Progenitor cell of endocrine pancreas (in vitro differentiated cells): ENCODE data around the gene NOCT. TPM values are rescaled to one million over a fixed set of nuclear protein-coding genes. Genes with fewer than 3 reads are reported as not detected.

Source experiments
- DNase-seq: peaks from one replicate; pipeline ENCODE4 v3.0.0; 2021; ENCODE audit warnings: low spot score; ENCODE audit not compliant: unreplicated experiment
- H3K27ac Mint-ChIP-seq: 2 replicates; pipeline ENCODE4 v1.8.0; 2021; ENCODE audit warnings: mild to moderate bottlenecking, moderate library complexity, mixed read lengths
- H3K27me3 Mint-ChIP-seq: 2 replicates; pipeline ENCODE4 v1.8.0; 2021; ENCODE audit warnings: mixed read lengths
- H3K36me3 Mint-ChIP-seq: 2 replicates; pipeline ENCODE4 v1.8.0; 2022; ENCODE audit warnings: mixed read lengths; ENCODE audit not compliant: insufficient read depth
- H3K4me1 Mint-ChIP-seq: 2 replicates; pipeline ENCODE4 v1.8.0; 2021; ENCODE audit warnings: low read depth, mixed read lengths
- H3K4me3 Mint-ChIP-seq: 2 replicates; pipeline ENCODE4 v1.8.0; 2021; ENCODE audit warnings: low read depth, mild to moderate bottlenecking, moderate library complexity, mixed read lengths
- H3K9me3 Mint-ChIP-seq: 2 replicates; pipeline ENCODE4 v1.8.0; 2021; ENCODE audit warnings: low read depth, mixed read lengths
- total RNA-seq: library from RNA; stranded (reverse); gene quantifications from 2 replicates; pipeline ENCODE4 v1.2.1, GENCODE V29; 2021
- TF ChIP-seq, protein P1 (sequence below): fragments of 200-600 bp; sonication (generic); IDR thresholded peaks from one replicate; pipeline ENCODE4 v1.5.0; 2021; ENCODE audit warnings: antibody characterized with exemption, mild to moderate bottlenecking; ENCODE audit not compliant: unreplicated experiment

NOCT gene
- total RNA-seq, 1 donor from 2014 or later = 32.2 TPM

DNA sequence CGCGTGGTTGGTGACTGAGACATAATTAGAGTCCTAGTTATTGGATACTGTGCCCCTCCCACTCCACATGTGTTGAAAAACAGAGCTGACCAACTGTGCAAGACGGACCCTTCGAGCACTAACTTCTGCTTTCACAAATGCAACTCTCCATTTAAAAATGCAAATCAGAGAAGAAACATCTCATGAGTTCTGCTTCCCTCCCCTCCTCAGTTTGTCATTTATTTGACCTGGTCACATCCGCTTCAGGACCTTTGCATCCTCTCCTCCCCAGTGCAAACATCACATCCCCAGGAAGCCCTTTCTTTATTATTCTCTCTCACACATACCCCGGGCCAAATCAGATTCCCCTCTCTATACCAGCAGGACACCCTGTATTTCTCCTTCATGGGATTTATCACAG is 38.1 kb upstream of the NOCT start:
- no peaks in the 10 kb centered on the region for H3K27me3 Mint-ChIP-seq
- TF ChIP-seq, protein P1, sequence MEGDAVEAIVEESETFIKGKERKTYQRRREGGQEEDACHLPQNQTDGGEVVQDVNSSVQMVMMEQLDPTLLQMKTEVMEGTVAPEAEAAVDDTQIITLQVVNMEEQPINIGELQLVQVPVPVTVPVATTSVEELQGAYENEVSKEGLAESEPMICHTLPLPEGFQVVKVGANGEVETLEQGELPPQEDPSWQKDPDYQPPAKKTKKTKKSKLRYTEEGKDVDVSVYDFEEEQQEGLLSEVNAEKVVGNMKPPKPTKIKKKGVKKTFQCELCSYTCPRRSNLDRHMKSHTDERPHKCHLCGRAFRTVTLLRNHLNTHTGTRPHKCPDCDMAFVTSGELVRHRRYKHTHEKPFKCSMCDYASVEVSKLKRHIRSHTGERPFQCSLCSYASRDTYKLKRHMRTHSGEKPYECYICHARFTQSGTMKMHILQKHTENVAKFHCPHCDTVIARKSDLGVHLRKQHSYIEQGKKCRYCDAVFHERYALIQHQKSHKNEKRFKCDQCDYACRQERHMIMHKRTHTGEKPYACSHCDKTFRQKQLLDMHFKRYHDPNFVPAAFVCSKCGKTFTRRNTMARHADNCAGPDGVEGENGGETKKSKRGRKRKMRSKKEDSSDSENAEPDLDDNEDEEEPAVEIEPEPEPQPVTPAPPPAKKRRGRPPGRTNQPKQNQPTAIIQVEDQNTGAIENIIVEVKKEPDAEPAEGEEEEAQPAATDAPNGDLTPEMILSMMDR = no peak
- peaks cover 27% of the 10 kb centered on the region for H3K4me1 Mint-ChIP-seq
- no peak overlapping the region for H3K4me3 Mint-ChIP-seq
- H3K36me3 Mint-ChIP-seq = no peaks in the 10 kb centered on the region
- no peaks in the 10 kb centered on the region for H3K9me3 Mint-ChIP-seq
- no peak for DNase-seq
- no peak overlapping the region for H3K27ac Mint-ChIP-seq

GRCh38 chr4:138978028-138978585 is 37.5 kb upstream of the NOCT start:
- Mint-ChIP-seq H3K4me3 (no peak overlapping the region), H3K27me3 (no peaks in the 10 kb centered on the region), H3K4me1 (peaks cover 24% of the 10 kb centered on the region), H3K9me3 (no peaks in the 10 kb centered on the region), H3K36me3 (no peaks in the 10 kb centered on the region), H3K27ac (no peak overlapping the region)
- DNase-seq = no peak
- TF ChIP-seq, protein P1 = no peak

- H3K4me3 Mint-ChIP-seq = no peak overlapping the region
- H3K27me3 Mint-ChIP-seq = no peaks in the 10 kb centered on the region
- no peaks in the 10 kb centered on the region for H3K9me3 Mint-ChIP-seq
- no peak for DNase-seq
- H3K36me3 Mint-ChIP-seq = no peaks in the 10 kb centered on the region
- TF ChIP-seq, protein P1 = no peak
- peaks cover 19% of the 10 kb centered on the region for H3K4me1 Mint-ChIP-seq
- H3K27ac Mint-ChIP-seq = no peak overlapping the region
Observed at GRCh38 chr4:138978600-138978999, 37.0 kb upstream of the NOCT start.

- no peaks in the 10 kb centered on the region for H3K27me3 Mint-ChIP-seq
- no peak for DNase-seq
- no peaks in the 10 kb centered on the region for H3K36me3 Mint-ChIP-seq
- TF ChIP-seq, protein P1 = no peak
- no peak overlapping the region for H3K27ac Mint-ChIP-seq
- peaks cover 13% of the 10 kb centered on the region for H3K4me1 Mint-ChIP-seq
- no peak overlapping the region for H3K4me3 Mint-ChIP-seq
- H3K9me3 Mint-ChIP-seq = no peaks in the 10 kb centered on the region
Observed at GRCh38 chr4:138979742-138980141, 35.8 kb upstream of the NOCT start.

- no peaks in the 10 kb centered on the region for H3K27me3 Mint-ChIP-seq
- H3K4me1 Mint-ChIP-seq = peaks cover 8% of the 10 kb centered on the region
- no peaks in the 10 kb centered on the region for H3K9me3 Mint-ChIP-seq
- H3K27ac Mint-ChIP-seq = no peak overlapping the region
- no peaks in the 10 kb centered on the region for H3K36me3 Mint-ChIP-seq
- TF ChIP-seq, protein P1 = no peak
- no peak for DNase-seq
- H3K4me3 Mint-ChIP-seq = no peak overlapping the region
Observed at GRCh38 chr4:138981930-138982390, 33.6 kb upstream of the NOCT start.
